NCI-H1694 treated with DMSO at 0.1 percent for 48 hours (cell line): Measurements from ENCODE around the gene PRR23A.
"Not testable (repeated sequence)": the region's sequence is repeated elsewhere in the genome, so short reads cannot be mapped to it uniquely, and the experiment has no call there.

Experiments used
- DNase-seq: peaks from one replicate; lab custom pipeline; 2025; lab: John Stamatoyannopoulos, UW

The PRR23A gene

DNA sequence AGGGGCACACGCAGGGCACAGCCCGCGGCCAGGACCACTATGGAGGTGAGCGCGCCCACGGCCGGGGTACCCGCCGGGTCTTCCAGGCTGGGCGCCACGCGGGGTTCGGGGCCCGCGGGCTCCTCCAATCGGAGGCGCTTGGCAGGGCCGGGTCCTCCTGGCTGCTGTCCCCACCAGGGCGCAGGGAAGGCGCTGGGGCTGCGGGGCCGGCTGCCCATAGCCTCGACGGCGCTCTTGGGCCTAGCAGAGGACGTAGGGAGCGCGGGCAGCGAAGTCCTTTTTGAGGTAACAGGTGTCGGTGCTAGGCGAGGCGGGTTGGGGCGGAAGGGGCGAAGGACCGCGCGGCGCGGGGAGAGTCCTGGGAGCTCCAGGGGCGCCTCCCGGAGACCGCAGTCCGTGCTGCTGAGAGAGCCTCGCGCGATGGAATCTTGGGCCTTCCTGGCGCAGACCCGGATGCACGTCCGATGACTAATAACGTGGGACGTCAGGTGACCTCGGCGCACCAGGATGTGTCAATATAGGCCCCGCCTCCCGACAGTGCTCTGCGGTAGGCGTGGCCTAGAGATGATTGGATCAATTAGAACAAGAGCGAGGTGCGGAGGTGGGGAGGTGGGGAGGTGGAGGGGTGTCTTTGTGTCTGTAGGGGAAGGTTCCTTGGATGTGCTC is at the start of gene PRR23A:
Gene PRR23A (minus strand): TSS at position 218 of the 666 bp plus-strand sequence. CDS start 0 bp downstream, at position 218.
- DNase-seq = no peak

DNA sequence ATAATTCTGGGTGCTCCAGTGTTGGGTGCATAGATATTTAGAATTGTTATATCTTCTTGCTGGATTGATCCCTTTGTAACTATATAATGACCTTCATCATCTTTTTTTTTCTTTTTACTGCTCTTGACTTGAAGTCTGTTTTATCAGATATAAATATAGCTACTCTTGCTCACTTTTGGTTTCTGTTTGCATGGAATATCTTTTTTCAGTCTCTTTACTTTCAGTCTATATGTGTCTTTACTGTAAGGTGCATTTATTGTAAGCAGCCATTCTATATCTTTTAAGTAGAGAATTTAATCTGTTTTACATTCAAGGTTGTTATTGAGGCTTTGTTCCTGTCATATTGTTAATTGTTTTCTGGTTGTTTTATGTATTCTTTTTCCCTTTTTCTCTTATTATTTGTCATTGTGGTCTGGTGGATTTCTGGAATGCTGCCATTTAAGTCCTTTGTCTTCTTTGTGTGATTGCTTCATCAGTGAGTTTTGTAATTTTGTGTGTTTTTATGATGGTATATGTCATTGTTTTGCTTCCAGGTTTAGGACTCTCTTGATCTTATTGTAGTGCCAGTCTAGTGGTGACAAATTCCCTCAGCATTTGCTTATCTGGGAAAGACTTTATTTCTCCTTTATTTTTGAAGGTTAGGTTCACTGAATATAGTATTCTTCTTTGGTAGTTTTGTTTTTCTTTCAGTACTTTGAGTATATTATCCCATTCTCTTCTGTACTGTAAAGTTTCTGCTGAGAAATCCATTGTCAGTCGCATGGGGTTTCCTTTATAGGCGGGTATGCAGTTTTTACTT is 46.9 kb upstream of the PRR23A start:
- no peak for DNase-seq

DNA sequence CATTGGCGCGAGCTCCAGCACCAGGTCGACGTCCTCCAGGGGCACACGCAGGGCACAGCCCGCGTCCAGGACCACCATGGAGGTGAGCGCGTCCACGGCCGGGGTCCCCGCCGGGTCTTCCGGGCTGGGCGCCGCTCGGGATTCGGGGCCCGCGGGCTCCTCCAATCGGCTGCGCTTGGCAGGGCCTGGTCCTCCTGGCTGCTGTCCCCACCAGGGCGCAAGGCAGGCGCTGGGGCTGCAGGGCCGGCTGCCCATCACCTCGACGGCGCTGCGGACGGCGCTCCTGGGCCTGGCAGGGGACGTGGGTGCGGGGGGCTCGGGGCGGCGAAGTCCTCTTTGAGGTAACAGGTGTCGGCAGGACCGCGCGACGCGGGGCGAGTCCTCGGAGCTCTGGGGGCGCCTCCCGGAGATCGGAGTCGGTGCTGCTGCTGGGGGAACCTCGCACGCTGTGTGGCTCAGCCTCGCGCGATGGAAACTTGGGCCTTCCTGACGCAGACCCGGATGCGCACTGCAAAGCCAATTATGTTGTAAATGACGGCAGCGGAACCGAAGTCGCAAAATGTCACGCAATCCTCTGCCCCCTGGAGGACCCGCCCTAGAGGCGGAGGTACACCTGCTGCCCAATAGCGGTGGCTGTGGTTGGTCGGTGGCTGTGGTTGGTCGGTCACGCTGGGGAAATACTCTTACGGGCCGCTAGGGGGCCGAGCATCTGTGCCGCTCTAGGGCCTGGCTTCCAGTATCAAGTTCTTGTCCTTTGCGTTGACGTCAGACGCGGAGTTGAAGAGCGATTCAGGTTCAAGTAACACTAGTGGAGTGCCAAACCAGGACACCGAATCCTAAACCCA is 38.5 kb upstream of the PRR23A start, which contains the start of gene PRR23C:
Gene PRR23C (minus strand): TSS at position 527 of the 845 bp plus-strand sequence. CDS start 272 bp downstream, at position 255.
- no peak for DNase-seq

DNA sequence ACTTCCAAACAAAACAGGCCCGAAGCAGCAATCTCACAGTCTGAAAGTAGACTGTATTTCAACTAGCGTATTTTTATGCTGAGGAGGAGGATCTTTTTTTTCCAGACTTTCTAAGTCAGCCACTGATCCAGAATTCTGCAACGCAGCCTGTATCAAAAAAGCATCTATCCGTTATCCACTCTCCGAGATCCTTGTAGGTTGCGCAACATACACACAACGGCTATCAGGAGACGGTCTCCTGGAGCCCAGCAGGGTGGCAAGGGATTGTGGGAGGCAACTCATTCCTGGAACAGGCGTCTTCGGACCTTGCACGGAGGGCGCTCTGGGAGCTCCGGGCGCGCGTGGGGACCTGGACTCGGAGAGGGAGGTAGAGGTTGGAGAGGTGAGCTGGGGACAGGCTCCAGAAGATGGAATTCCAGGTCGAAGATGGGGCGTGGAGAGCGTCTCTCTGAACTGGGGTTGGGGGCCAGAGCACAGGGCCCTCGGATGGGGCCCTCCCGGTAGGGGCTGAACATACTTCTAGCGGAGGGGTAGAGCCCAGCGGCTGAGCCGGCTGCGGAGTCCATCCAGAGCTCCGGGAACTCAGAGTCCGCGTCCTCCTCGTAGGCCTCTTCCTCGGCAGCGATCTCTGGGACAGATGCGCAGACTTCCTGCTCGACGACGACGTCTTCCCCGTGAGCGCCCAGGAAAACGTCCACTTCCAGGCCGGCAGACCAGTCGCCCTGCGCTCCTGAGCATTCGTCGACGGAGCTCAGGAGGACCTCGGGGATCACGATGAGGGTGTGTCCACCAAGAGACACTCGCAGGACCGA is 37.7 kb upstream of the PRR23A start:
- no peak for DNase-seq

DNA sequence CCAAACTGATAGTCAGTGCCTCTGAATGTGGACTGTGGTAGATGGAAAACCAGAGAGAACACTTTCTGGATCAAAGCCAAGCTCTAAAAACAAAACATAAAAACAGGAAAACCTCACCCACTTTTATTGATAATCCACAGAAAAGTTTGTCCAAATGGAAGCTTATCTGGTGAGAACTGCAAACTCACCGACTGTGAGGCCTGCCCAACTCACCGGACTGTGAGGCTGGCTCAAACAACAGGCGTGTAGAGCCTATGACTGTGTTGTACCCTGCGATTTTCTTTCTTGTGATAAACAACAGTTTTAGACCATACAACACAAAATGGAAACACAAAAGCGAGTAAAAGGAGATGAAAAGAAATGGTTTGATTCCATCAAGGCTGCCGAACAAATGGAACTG is 31.4 kb upstream of the PRR23A start:
- no peak for DNase-seq

DNA sequence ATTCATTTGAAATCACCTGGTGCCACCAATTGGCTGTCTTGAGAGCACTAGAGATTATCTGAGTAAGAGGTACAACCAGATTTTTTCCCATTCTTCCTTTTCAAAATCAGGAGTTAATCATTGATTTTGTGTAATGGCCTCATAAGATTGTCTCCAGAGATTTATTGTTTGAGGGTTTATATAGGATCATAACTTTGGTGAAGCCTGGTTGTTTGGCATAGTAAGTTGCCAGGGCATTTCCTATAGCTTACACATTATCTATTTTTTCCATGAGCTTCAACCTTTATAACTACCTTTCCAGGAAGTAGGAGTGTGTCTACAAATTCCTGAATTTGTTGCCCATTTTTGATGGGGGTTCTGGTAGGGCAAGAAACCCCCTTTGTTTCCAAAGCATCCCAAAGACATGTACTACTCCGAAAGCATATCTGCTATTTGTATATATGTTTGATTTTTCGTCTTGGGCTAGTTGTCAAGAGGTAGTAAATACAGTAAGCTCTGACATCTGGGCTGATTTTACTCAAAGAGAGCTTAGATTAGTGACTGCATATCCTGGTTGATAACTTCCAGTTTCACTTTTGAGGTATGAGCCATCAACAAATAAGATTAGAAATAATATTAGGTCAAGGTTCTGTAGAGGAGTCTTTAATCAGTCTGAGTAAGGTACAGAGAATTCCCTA is 26.4 kb upstream of the PRR23A start:
- DNase-seq = no peak

DNA sequence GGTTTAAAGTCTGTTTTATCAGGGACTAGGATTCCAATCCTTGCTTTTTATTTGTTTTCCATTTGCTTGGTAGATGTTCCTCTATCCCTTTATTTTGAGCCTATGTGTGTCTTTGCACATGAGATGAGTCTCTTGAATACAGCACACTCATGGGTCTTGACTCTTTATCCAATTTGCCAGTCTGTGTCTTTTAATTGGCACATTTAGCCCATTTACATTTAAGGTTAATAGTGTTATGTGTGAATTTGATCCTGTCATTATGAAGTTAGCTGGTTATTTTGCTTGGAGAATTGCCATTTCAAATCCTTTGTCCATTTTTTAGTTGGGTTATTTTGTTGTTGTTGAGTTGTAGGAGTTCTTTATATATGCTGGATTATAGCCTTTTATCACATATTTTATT is 24.5 kb upstream of the PRR23A start:
- not testable (repeated sequence) for DNase-seq

DNA sequence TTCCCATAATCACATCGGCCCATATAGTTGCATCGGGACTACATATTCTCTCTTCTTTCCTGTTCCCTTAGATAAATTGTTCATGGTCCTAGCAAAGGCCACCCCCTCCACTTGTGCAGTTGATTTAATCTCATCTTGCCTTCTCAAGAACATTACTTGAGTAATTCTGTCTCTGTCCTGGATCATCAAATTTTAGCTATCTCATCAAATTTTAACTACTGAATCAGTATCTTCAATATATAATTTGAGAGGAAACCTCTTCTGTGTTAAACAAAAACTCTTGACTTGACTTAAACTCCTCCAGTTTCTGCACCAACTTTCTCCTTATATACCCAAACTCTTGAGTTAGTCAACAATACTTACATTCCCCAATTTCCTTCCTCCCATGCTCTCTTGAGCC is 18.9 kb upstream of the PRR23A start:
- no peak for DNase-seq

DNA sequence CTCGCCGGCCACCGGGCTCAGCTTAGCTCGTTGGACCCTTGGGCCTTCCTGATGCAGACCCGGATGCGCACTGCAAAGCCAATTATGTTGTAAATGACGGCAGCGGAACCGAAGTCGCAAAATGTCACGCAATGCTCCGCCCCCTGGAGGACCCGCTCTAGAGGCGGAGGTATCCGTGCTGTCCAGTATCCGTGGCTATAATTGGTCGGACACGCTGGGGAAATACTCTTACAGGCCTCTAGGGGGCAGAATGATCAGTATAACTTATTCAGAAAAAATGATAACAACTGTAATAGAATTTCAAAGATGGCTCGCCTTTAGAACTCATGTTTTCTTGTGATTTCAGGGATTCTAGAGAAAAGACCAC is 14.8 kb upstream of the PRR23A start, which contains the start of gene PRR23B:
Gene PRR23B (minus strand): TSS at position 59 of the 367 bp plus-strand sequence. CDS start 265 bp downstream, outside the sequence.
- no peak for DNase-seq

DNA sequence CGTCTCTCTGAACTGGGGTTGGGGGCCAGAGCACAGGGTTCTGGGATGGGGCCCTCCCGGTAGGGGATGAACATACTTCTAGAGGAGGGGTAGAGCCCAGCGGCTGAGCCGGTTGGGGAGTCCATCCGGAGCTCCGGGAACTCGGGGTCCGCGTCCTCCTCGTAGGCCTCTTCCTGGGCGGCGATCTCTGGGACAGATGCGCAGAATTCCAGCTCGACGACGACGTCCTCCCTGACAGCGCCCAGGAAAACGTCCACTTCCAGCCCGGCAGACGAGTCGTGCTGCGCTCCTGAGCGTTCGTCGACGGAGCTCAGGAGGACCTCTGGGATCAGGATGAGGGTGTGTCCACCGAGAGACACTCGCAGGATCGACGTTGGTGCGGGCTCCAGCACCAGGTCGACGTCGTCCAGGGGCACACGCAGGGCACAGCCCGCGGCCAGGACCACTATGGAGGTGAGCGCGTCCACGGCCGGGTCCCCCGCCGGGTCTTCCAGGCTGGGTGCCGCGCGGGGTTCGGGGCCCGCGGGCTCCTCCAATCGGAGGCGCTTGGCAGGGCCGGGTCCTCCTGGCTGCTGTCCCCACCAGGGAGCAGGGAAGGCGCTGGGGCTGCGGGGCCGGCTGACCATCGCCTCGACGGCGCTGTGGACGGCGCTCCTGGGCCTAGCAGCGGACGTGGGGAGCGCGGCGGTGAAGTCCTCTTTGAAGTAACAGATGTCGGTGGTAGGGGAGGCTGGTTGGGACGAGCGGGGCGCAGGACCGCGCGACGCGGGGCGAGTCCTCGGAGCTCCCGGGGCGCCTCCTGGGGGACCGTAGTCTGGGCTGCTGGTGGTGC is 14.2 kb upstream of the PRR23A start:
- no peak for DNase-seq

DNA sequence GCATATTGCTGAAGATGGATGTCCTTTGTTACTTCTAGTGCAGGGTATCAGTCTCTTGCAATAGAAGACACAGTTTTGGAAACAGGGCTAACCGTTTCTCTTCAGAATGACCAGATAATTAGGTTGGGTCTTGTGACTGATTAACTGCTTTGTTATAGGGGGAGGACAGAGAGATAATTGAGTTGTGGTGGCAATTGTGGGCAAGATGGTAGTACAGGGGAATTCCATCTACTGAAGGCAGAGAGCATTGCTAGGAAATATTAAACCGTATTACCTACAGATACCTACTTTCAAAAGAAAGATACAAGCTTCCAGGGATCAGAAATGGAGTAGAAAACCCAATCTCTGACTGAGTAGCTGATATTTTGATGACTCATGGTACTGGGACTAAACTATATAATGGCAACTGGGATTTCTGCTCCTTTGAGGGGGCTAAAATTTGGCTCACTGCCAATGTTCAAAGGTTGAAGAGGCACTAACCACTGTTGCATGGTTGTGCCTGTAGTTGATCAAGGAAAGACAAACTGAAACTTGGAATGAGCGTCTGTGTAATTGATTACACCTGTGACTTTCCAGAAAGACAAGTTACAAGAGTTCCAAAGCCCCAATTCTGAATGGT is 10.5 kb upstream of the PRR23A start:
- no peak for DNase-seq

DNA sequence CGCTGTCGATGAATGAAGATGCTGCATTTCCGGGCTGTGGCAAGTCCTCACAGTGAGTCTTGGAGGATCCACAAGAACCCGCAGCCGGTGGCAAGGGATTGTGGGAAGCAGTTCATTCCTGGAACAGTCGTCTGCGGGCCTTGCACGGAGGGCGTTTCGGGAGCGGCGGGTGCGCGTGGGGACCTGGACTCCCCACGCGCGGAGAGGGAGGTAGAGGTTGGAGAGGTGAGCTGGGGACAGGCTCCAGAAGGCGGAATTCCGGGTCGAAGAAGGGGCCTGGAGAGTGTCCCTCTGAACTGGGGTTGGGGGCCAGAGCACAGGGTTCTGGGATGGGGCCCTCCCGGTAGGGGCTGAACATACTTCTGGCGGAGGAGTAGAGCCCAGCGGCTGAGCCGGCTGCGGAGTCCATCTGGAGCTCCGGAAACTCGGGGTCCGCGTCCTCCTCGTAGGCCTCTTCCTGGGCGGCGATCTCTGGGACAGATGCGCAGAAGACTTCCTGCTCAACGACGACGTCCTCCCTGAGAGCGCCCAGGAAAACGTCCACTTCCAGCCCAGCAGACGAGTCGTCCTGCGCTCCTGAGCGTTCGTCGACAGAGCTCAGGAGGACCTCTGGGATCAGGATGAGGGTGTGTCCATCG is 593 bp downstream of the PRR23A start:
- no peak for DNase-seq

DNA sequence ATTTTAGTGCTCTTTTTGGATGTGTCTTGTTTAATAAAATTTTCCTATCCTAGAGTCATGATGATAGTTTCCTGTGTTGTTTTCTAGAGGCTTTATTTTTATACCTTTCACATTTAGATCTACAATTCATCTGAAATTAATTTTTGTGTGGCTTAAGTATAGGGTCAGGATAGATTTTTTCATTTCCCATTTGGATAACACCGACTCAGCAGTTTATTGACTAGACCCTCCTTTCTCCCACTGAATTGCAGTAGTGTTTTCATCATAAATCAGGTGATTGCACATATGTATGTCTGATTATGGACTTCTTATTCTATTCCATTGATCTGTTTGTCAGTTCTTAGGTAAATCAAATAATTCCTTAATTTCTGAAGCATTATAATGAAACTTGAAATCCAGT is 10.4 kb downstream of the PRR23A start:
- DNase-seq = no peak

DNA sequence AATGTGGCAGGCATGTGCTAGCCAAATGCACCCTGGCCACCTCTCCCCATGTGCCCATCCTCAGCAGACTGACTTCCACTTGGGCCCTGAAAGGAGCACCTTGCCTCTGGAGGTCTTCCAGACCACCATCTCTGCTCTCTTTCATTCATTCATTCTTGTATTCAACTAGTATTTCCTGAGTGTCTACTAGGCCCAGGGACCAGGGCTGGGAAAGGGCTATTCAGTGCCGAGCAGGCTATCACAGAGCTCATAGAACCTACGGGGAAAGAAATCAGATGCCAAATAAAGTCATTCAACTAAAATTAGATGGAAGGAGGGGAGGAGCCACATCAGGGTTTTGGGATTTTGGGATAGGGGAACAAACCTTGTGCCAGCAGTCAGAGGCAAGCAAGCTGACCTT is 18.9 kb downstream of the PRR23A start:
- DNase-seq = no peak

DNA sequence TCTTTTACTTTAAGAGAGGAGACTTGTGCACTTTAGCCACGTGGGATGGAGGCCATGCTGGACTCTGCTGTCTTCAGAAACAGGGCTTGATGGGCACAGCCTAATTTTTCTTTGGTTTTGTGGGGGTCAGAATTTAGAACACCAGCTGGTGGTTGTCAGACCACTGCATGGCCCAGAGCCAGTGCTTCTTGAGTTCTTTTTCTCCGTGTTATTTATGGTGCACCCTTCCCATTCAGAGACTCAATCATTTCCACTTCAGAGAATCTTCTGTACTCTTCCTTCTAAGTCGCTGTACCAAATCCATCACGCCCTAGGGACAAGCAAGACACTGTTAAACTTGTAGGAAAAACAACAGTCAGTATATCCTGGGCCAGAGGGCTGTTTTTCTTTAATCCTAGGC is 20.1 kb downstream of the PRR23A start:
- no peak for DNase-seq

DNA sequence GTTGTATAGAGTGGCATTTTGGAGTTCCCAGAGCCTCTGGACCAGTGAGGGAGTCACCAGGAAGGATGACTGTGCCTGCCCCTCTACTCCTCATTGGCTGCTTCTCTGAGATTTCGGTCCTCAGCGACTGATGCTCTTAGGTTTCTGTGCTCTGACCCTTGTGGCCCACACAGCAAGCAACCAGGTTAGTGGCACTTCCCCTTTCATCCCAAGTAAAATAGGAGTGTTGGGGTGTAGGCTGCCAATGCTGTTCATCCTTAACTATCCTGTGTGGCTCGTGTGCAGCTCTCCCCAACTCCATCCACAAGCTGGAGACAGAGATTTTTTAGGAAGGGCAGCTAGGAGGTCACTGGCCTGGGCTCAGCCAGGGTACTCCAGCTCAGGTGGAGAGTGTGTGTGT is 21.3 kb downstream of the PRR23A start:
- DNase-seq = no peak

DNA sequence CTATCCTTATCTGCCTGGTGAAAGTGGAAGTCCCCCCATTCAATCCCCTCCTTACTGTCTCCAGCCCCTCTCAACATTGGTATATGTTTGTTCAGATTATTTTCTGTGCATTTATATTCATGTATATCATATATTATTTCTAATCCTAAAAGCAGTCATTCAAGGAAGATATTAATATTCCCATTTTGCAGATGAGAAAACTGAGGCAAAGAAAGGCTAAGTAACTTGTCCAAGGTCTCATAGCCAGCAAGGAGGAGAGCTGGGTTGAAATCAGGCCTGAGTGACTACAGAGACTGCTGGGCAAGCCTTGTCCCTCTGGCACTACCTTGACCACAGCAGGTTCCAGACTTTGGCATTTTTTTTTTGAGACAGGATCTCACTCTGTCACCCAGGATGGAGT is 30.0 kb downstream of the PRR23A start:
- DNase-seq = no peak

DNA sequence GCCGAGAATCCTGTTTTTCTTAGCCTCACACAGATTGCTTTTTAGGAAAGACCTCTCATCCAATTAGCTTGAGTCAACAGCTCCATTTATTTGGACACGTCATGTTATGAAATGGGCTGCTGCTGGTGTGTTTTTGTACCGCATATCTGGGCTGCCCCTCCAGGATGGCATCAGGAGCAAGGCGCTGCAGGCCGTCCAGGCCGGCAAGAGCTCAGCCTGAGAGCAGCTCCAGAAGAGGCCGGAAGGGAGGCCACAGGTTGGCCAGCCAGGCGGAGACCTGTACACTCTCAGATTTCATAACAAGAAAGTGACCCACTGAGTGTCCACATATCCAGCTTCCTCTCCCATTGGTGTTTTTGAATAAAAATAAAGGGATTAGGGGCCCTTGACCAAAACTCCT is 30.7 kb downstream of the PRR23A start:
- no peak for DNase-seq

DNA sequence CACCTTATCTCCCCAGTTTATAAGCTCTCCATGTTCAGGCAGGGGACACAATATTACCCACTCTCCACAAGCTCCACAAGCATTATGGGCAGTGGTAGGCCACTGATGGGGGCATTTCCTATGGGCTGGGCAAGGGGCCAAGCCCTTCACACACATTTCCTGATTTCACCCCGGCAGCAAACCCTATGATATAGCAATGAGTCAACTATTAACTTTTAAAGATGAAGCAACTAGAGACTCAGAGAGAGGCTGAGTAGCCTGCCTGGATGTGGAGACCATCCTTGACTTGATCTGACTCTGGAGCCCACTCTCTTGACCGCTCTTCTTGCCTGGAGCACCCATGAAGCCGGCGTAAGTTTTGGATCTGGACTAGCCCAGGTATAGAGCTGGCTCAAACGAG is 31.6 kb downstream of the PRR23A start:
- DNase-seq = no peak
